Dedifferentiated amniotic fluid mesenchymal stem cell (primary cell): ENCODE measurements around the gene PLEKHA7.
"Not testable (repeated sequence)": the region's sequence is repeated elsewhere in the genome, so short reads cannot be mapped to it uniquely, and the experiment has no call there.

ENCODE experiments used
- DNase-seq: peaks from one replicate; pipeline ENCODE4 v3.0.0-alpha.2; 2016; ENCODE audit errors: extremely low spot score

Gene PLEKHA7

DNA sequence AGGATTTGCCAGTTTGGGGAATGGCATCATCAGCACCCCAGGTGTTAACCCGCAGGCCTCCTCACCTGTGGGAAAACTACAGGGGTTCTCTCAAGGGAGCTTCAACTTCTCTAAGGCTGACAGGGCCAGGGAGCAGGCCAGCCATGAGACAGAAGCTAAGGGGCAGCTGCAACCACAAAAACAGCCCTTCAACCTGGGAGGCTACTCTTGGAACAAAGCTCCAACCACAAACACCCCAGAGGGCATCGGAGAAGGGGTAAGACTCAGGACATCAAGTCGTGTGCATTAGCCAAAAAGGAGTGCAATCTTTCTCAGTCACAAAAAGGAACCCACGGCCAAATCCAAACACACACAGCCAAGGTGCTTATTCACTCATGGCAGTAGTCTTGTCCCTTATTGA, 103.0 kb downstream of the PLEKHA7 start:
- no peak for DNase-seq

DNA sequence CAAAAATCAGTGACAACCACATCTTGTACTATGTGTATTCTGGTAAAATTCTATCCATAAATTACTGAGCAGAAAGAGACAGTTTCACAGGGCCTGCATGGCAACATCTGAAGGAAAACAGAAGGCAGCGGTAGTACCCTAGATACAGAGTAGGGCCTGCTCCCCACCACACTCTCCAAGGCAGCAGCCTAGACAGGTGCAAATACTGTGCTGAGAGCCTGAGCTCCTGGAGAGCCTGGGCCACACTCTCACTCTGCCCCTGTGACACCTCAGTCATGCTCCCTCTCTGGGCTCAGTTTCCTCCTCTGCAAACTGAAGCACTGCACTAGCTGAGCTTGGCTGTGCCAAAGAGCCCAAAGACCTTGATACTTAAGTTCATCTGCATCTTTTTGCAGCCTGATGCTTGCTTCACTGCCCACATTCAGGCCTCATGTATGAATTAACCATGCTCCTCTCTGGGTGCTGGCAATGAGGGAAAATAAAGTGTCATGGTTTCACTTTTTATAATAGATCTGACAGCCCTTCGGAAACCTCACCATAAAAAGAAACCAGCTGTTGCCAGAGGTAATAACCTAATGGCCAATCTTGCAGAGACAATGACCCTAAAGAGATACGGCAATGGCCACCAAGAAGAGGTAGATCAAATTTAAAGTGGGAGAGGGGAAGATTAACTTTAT, 104.7 kb downstream of the PLEKHA7 start:
- no peak for DNase-seq

DNA sequence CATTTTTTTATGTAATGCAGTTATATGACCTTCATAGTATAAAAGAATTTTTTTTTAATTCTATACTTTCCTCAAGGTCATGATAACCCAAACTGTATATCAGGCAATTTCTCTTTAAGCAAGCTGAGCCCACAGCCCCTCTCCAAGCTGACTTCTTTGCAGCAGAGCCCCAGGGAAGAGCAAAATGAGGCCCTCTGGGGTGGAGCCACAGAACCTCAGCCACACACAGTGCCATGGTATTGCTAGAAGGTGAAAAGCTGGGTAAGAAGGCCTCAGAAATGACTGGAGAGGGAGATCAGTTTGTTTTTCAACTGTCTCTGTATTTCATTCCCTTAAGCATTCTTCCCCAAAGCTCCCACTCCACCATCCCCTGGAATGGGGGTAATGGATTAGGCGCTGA, 108.8 kb downstream of the PLEKHA7 start:
- DNase-seq: no peak

DNA sequence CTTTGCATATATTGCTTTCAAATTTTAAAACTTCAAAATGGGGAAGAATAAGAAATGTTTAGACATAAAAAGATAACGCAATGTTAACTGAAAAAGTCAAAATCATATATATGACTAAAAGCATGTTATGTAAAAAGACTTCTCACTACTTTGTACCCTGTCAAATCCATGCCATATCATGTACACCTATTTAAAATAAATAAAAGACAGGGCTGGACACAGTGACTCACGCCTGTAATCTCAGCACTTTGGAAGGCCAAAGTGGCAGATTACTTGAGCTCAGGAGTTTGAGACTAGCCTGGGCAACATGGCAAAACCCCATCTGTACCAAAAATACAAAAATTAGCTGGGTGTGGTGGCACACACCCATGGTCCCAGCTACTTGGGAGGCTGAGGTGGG, 109.5 kb downstream of the PLEKHA7 start:
- not testable (repeated sequence) for DNase-seq

DNA sequence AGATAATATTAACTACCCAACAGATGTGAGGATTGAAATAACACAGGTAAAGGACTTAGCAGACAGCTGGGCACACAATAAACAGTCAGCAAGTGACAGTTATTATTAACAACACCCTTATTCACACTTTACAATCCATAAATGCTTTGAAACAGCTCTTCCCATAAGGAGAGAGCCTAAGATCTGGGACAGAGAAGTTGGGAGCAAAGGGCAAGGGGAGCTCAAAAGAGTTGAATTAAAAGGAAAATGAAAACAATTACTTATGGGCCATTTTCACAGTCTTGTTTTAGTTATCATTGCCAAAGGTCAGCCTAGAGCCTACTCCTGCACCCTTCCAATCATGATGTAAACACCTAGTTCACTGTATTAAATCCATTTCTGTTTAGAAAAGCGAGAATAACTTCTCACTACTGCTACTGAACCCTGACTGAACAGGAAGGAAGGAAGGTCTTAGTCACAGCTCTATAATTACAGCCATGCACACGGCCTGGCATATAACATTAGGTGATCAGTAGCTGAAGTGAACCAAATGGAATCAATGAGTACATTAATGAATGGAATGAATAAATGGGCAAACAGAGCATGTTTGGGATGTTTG, 111.3 kb downstream of the PLEKHA7 start:
- no peak for DNase-seq

DNA sequence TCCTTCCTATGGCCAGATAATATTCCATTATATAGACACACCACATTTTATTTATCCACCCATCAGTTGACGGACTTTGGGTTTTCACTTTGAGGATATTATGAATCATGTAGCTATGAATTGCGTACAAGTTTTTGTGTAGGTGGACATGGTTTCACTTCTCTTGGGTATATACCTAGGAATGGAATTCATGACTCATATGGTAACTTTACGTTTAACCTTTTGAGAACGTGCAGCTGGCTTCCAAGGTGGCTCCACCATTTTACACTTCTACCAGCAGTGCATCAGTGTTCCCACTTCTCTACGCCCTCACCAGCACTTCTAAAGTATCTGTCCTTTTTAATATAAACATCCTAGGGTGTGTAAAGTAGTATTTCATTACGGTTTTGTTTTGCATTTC, 112.0 kb downstream of the PLEKHA7 start:
- DNase-seq: no peak

DNA sequence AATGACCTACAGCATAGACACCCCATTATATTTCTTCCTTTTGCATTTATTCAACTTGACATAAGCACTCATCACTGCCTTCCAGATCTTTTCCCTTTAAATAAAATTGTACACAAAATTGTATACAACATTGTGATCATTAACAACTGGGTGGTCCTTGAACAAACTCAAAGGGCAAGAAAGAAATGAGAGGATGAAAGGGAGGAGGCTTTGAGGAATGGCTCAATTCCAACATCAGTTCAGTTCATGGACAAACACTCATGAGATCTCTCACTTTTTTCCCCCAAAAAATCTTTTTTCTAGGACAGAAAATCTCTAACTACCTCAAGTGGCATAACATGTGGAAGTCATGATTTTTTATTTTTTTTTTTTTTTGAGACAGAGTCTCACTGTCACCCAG, 113.7 kb downstream of the PLEKHA7 start:
- DNase-seq: no peak

DNA sequence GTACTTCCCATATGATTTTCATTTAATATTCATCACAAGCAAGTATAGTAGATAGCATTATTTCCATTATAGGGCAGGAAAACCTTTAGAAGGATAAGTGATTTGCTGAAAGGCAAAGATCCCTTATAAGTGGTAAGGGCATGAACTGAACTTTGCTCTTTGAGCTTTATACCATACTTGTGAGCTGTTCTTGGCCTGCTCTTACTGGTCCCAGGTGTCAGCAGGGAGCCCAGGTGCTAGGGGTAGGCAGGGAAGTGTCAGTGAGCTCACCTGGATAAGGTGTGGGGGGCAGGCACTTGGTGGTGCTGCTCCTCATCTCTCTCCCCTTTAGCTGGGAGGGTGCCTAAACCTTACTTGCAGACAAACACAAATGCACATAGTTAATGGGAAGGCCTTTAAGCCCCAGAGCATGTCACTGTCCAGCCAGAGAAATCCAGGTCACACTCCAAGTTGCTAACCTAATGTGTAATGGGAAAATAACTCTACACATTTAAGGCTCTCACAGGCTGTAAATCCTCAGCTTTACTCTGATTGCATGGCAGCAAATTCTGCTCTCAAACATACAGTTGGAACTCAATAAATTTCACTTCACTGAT, 114.4 kb downstream of the PLEKHA7 start:
- no peak for DNase-seq

DNA sequence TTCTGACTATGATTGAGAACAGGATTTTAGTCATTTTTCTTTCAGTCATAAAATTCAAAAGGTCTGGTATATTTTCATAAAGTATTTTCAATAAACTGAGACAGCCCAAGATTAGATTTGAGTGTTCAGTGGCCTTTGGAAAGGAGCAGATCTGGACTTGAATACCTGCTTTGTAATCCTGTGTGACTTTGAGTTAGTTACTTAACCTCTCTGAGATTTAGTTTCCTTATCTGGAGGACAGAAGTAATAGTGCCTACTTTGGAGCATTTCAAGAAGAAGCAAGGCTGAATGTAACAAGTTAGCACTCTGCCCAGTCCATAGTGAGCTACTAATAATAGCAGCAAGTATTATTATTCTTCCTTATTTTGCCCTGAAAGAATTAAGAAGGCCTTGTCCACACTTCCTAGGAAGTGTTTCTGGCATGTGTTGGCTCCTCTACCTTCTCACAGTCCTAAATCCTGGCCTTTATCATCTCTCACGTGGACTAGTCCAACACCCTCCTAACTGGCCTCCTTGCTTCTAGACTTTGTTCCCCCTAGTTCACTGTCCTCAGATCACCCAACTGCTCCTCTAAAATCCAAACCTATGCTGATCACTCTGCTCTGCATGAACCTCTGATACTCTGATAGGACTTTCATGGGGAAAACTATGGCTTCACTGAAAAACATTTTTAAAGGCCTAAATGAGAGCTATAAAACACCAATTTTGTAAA, 115.8 kb downstream of the PLEKHA7 start:
- no peak for DNase-seq

DNA sequence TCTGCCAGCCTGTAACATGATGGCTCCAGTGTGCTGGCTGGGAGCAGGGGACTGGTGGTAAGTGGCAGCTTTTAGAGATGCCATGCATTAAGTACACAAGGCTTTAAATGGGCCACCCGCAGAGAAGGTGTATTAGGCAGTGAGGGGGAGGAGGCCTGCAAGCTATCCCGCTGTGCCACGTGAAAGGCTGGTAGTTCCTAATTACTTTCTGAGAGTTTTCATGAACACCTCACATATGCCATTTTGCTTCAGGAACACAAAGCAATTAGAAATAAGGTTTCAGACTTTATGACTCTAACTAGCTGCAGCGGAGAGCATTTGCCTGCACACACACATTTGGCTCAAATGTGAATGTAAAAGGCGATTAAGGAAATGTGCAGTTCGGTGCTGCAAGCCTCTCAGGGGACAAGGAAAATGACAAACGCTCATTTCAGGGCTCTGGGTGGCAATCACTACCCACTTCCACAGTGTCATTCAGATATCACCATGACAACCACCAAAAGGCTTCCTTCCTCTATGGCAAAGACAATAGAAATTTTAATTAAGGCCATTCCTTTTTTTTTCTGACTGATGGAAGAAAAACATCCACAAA, 116.6 kb downstream of the PLEKHA7 start:
- DNase-seq: no peak

DNA sequence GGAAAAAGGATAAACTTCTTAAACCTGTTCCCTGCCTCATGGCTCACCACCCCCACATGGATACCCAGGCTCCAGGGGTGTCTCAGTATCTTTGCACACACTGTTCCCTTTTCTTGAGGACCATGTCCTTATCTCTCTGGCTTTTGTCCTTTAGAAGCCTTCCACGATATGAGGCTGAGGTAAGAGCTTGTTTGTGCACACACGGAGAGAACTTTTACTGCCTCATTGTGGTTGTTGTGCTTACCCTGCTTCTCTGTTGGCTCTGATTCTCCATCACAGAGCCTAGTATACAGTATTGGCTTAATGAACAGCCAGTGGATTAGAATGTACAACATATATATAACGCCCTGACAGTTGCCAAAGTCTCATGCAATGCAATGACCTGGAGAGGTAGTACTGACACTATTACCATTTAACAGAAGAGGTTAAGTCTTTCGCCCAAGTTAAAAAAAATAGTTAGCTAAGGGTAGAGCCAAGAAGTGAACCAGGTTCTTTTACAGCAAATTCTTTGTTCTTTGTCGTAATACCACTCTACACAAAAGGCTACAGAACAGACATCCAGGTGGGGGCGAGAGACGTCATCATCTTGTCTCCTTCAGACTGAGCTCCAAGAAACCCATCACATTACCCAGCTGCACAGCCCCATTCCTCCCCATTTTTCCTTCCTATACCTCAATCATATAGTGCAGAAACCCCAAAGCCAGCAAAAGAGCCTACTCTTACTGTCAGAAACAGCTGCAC, 117.3 kb downstream of the PLEKHA7 start:
- DNase-seq: no peak

DNA sequence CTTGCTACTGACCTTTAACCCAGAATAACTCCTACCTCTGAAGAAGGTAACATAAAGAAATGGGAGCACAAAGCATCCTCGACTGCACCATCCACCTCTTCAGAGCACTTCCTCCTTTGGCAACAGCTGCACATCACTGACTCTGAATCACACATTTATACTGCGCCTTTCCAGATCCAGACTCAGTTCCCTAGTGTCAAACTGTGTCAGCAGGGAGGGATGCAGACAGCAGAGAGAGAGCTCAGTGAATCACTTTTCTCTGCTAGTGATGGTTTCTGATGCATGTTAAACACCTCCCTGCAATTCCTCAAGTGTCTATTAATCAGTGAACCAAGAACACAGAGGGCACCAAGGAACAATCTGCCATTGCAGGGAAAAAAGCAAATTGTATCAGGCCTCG, 118.9 kb downstream of the PLEKHA7 start:
- no peak for DNase-seq

DNA sequence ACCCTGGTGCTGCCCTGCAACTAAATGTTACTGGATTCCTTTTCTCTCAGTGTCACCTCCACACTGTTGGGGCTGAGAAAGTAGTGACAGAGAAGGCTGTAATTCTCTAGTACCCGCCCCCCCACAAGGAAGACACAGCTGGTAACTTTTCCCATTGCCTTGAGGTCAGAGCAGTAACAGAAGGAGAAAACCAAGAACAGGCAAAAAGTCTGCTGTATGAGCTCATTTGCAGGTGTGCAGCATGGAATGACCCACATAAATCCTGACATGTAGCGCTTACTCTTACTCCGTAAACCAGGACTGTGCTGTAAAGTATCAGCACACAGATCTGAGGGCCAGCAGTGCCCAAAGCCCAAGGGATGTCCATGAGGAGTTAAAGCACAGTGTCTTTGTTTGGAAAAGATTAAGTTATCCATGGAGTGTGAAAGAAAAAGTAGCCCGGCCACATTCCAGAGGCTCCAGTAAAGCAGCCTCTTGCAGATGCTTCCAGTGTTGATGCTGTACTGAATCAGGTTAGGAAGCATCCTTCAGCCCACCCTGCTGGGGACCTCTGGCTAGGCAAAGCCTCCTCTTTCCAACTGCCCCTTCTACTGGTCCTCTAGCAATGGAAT, 120.7 kb downstream of the PLEKHA7 start:
- no peak for DNase-seq

DNA sequence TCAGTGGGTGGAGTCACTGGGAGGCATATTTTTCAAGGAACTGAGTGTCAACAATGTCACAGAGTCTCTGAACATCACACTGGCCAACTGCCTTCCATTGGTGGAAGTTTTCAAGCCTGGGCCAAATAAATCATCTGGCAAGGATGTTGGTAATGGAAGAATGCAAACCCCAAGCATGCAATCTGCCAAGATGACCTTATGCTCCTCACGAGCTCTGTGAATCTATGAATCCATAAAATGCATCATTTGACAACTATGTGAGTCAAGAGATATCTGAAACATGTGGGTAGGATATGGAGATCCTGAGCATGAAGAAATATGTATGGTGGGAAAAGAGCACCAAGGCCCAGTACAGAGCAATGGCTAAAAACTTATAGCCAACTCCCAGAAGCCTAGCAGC, 122.2 kb downstream of the PLEKHA7 start:
- no peak for DNase-seq

DNA sequence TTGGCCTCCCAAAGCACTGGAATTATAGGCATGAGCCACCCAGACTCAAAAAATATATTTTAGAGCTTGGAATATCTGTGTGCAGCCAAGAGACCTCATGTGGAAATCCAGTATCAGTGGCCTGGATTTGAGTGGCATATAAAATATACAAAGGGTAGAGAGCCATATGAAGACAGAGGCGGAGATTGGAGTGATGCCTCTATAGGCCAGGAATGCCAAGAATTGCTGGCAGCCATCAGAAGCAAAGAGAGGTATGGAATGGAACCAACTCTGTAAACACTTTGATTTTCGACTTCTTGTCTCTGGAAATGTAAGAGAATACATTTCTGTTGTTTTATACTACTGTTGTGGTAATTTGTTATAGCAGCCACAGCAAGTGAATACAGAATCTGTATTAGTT, 123.0 kb downstream of the PLEKHA7 start:
- no peak for DNase-seq

DNA sequence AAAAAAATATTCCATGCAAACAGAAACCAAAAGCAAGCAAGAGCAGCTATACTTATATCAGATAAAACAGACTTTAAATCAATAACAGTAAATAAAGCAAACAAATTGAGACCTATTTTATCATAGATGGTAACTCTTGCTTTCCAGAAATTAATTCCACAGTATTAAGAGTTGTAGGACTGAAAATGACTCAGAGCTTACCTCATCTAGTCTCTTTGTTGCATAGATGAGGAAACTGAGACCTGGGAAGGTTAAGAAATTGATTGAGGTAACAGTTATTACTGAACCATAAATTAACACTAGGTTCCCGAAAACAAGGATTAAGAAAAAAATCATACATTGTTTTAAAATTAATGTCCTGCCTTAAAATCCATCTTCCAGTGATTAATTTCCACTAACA, 123.8 kb downstream of the PLEKHA7 start:
- DNase-seq: no peak

DNA sequence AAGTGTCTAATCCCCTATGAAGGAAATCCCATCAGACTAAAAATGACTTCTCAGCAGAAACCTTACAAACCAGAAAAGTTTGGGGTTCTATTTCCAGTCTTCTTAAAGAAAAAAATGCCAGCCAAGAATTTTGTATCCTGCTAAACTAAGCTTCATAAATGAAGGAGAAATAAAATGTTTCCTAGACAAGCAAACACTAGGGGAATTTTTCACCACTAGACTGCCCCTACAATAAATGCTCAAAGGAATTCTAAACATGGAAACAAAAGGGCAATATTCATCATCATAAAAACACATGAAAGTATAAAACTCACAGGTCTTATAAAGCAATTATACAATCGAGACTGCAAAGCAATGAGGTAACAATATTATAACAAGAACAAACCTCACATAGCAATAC, 124.3 kb downstream of the PLEKHA7 start:
- DNase-seq: no peak

DNA sequence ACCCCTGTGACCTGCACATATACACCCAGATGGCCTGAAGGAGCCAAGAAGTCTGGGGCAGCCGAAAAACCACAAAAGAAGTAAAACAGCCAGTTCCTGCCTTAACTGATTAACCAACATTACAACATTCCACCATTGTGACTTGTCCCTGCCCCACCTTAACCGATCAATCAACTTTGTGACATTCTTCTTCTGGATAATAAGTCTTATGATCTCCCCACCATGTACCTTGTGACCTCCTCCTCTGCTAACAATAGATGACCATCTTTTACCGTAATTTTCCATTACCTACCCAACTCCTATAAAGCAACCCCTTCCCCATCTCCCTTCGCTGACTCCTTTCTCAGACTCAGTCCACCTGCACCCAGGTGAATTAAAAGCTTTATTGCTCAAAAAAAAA, 125.2 kb downstream of the PLEKHA7 start:
- DNase-seq: not testable (repeated sequence)

DNA sequence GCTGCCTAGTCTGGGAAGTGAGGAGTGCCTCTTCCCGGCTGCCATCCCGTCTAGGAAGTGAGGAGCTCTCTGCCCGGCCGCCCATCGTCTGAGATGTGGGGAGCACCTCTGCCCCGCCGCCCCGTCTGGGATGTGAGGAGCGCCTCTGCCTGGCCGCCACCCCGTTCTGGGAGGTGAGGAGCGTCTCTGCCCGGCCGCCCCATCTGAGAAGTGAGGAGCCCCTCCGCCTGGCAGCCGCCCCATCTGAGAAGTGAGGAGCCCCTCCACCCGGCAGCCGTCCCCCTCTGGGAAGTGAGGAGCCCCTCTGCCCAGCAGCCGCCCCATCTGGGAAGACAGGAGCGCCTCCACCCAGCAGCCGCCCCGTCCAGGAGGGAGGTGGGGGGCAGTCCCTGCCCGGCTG, 126.3 kb downstream of the PLEKHA7 start:
- DNase-seq: not testable (repeated sequence)

DNA sequence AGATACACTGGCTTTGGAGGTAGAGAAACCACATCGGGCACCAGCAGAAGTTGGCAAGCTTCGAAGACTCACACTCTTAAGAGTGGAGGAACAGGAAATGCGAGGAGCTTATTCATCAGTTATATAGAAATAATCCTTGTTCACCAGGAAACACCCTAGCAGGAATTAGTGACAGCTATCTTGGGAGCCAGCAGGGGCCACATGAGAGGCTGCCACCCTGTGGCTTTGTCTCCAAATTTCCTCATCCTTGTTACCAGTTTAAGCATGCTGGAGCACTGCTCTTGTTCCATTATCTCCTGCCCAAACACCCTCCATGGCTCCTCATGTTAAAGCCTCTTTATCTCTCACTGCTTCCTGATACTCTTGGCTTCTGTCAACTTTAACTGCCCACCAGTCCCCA, 131.0 kb downstream of the PLEKHA7 start:
- no peak for DNase-seq

DNA sequence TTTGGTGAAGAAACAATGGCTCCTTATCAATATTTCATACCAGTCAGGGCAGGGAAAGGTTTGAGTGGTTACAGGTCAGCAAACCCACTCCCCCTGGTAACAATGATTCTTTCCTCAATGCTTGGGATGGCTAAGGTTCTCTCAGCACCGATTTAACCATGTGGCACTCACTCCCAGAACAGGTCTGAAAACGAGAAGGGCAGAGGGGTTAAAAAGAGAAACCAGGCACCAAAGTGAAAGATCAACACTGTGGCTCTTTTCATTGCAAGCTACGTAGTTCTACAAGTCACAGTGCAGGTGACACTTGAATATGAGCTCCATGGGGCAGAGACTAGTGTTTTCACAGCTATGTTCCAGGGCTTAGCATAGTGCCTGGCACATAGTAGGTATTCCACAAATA, 132.4 kb downstream of the PLEKHA7 start:
- DNase-seq: no peak
